Hepatocyte (in vitro differentiated cells): ENCODE data around the gene AVEN. TPM values are rescaled to one million over a fixed set of nuclear protein-coding genes. Genes with fewer than 3 reads are reported as not detected.

Experiments used
- DNase-seq: peaks from one replicate; pipeline ENCODE4 v3.0.0-alpha.2; 2016; ENCODE audit warnings: low spot score
- H2AFZ ChIP-seq: fragments of 200-600 bp; sonication (generic); 2 replicates; pipeline ENCODE4 v1.6.0; 2016; ENCODE audit warnings: antibody characterized with exemption, mild to moderate bottlenecking
- H3K27ac ChIP-seq: fragments of 200-600 bp; sonication (generic); 2 replicates; pipeline ENCODE4 v1.5.1; 2016; ENCODE audit warnings: mild to moderate bottlenecking
- H3K27me3 ChIP-seq: fragments of 200-600 bp; sonication (generic); 2 replicates; pipeline ENCODE4 v1.6.1; 2016
- H3K36me3 ChIP-seq: fragments of 200-600 bp; sonication (generic); replicated peaks from 2 replicates; pipeline ENCODE4 v1.5.1; 2016; ENCODE audit warnings: low read depth; ENCODE audit not compliant: insufficient read depth
- H3K4me1 ChIP-seq: fragments of 200-600 bp; sonication (generic); 2 replicates; pipeline ENCODE4 v1.5.1; 2016; ENCODE audit warnings: mild to moderate bottlenecking, moderate library complexity; ENCODE audit not compliant: insufficient read depth
- H3K4me2 ChIP-seq: fragments of 200-600 bp; sonication (generic); 2 replicates; pipeline ENCODE4 v1.6.0; 2016
- H3K4me3 ChIP-seq: fragments of 200-600 bp; sonication (generic); 2 replicates; pipeline ENCODE4 v1.5.1; 2016; ENCODE audit warnings: mild to moderate bottlenecking
- H3K79me2 ChIP-seq: fragments of 200-600 bp; sonication (generic); 2 replicates; pipeline ENCODE4 v1.6.0; 2017; ENCODE audit warnings: mild to moderate bottlenecking
- H3K9me2 ChIP-seq: fragments of 200-600 bp; sonication (generic); replicated peaks from 2 replicates; pipeline ENCODE4 v1.6.0; 2017; ENCODE audit warnings: mild to moderate bottlenecking; ENCODE audit not compliant: insufficient read depth
- H3K9me3 ChIP-seq: fragments of 200-600 bp; sonication (generic); 2 replicates; pipeline ENCODE4 v1.5.1; 2016; ENCODE audit warnings: low read depth, mild to moderate bottlenecking
- H4K20me1 ChIP-seq: fragments of 200-600 bp; sonication (generic); 2 replicates; pipeline ENCODE4 v1.6.0; 2016; ENCODE audit warnings: mild to moderate bottlenecking; ENCODE audit not compliant: insufficient read depth, poor library complexity, severe bottlenecking
- EZH2 ChIP-seq: fragments of 200-600 bp; sonication (generic); IDR thresholded peaks from 2 replicates; pipeline ENCODE4 v1.6.1; 2016; ENCODE audit warnings: antibody characterized with exemption, mild to moderate bottlenecking, borderline replicate concordance
- EZH2phosphoT487 ChIP-seq: fragments of 200-600 bp; sonication (generic); IDR thresholded peaks from one replicate; pipeline ENCODE4 v1.6.1; 2018; ENCODE audit warnings: antibody characterized with exemption, mild to moderate bottlenecking, low read depth, moderate library complexity; ENCODE audit not compliant: unreplicated experiment, severe bottlenecking
- WGBS: methylation state at CpG from one replicate; pipeline ENCODE4 v1.1.6; 2016; ENCODE audit warnings: low lambda C conversion rate; ENCODE audit errors: missing lambda C conversion rate; 5-methylcytosine and 5-hydroxymethylcytosine counted together
- polyA plus RNA-seq: library from polyadenylated mRNA; unstranded; fragments of >200 nt; fragmentation: Nextera tagmentation; extraction: Ambion mirVana; gene quantifications from 2 replicates; pipeline ENCODE4 v1.2.1, GENCODE V29; 2016
- total RNA-seq: library from RNA; depleted of rRNA; stranded (reverse); fragments of >200 nt; gene quantifications from 2 replicates; pipeline ENCODE4 v1.2.3, GENCODE V29; 2014
- TF ChIP-seq, protein P1 (sequence below): fragments of 200-600 bp; sonication (generic); IDR thresholded peaks from 2 replicates; pipeline ENCODE4 v1.5.1; 2016; ENCODE audit warnings: antibody characterized with exemption, mild to moderate bottlenecking; ENCODE audit not compliant: poor library complexity

The AVEN gene
- total and polyA plus RNA-seq, 2 experiments from 2014 or later: 14.8 to 16.4 TPM

DNA sequence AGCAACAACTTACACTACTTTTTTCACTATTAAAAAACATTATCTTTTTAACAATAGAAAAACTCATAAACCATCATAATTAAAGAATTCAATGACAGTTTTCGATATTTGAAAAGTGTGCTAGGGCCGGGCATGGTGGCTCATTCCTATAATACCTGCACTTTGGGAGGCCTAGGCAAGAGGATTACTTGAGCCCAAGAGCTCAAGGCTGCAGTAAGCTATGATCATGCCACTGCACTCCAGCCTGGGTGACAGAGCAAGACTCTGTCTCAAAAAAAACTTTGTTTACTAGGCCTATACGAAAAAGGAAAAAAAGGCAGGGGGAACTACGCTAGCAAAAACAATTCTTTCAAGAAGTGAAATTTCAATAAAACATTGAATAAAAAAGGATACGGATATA, 28.1 kb downstream of the AVEN start:
- Histone ChIP-seq H3K36me3 (no peaks in the 10 kb centered on the region), H3K27me3 (no peaks in the 10 kb centered on the region), H3K27ac (no peak overlapping the region), H3K9me2 (no peaks in the 10 kb centered on the region), H3K79me2 (no peaks in the 10 kb centered on the region), H3K4me2 (no peak overlapping the region), H4K20me1 (no peaks in the 10 kb centered on the region), H3K9me3 (no peaks in the 10 kb centered on the region), H3K4me1 (no peaks in the 10 kb centered on the region), H3K4me3 (no peak overlapping the region), H2AFZ (no peak overlapping the region)
- WGBS: 95% methylated on average over 5 of the region's 5 CpGs
- DNase-seq: no peak
- TF ChIP-seq EZH2 (no peak), EZH2phosphoT487 (no peak)
- TF ChIP-seq, protein P1, sequence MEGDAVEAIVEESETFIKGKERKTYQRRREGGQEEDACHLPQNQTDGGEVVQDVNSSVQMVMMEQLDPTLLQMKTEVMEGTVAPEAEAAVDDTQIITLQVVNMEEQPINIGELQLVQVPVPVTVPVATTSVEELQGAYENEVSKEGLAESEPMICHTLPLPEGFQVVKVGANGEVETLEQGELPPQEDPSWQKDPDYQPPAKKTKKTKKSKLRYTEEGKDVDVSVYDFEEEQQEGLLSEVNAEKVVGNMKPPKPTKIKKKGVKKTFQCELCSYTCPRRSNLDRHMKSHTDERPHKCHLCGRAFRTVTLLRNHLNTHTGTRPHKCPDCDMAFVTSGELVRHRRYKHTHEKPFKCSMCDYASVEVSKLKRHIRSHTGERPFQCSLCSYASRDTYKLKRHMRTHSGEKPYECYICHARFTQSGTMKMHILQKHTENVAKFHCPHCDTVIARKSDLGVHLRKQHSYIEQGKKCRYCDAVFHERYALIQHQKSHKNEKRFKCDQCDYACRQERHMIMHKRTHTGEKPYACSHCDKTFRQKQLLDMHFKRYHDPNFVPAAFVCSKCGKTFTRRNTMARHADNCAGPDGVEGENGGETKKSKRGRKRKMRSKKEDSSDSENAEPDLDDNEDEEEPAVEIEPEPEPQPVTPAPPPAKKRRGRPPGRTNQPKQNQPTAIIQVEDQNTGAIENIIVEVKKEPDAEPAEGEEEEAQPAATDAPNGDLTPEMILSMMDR: no peak

DNA sequence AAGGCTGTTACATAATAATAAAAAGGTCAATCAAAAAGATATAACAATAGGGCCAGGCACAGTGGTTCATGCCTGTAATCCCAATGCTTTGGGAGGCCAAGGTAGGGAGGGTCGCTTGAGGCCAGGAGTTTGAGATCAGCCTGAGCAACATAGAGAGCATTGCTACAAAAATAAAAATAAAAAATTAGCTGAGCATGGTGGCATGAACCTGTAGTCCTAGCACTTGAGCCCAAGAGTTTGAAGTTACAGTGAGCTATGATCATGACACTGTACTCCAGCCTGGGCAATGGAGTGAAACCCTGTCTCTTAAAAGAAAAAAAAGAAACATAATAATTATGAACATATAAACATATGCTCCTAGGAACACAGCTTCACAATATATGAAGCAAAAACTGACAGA, 29.3 kb downstream of the AVEN start:
- Histone ChIP-seq H3K9me2 (no peaks in the 10 kb centered on the region), H3K27ac (no peak overlapping the region), H3K4me2 (no peak overlapping the region), H3K4me1 (no peaks in the 10 kb centered on the region), H2AFZ (no peak overlapping the region), H3K36me3 (no peaks in the 10 kb centered on the region), H3K79me2 (no peaks in the 10 kb centered on the region), H3K4me3 (no peak overlapping the region), H4K20me1 (no peaks in the 10 kb centered on the region), H3K27me3 (no peaks in the 10 kb centered on the region), H3K9me3 (no peaks in the 10 kb centered on the region)
- DNase-seq: no peak
- TF ChIP-seq EZH2phosphoT487 (no peak), EZH2 (no peak)
- TF ChIP-seq, protein P1: no peak
- WGBS: 100% methylated on average over 1 of the region's 1 CpG

DNA sequence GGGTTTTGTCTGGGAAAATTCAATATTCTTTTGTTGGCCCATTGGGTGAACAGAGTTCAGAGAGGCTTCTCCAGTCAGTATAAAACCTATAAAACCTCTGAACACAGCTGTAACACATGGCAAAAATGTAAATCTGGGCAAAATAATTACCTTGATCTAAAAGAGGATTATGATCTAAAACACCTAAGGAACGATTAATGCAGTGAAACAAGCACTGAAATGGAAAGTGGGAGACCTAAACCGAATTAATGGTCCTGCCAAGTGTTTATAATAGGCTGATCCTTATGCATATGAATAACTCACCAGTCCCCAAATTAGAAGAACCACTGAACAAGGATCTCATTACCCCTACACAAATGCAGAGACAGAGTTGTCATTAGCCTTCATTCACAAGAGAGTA, 32.6 kb downstream of the AVEN start:
- H3K27me3 ChIP-seq: no peaks in the 10 kb centered on the region
- H3K9me3 ChIP-seq: no peaks in the 10 kb centered on the region
- 96% methylated on average over 2 of the region's 2 CpGs for WGBS

More for the DNA sequence above, 32.6 kb downstream of the AVEN start:
- H3K79me2 ChIP-seq: no peaks in the 10 kb centered on the region
- H4K20me1 ChIP-seq: no peaks in the 10 kb centered on the region
- H2AFZ ChIP-seq: no peak overlapping the region
- H3K9me2 ChIP-seq: no peaks in the 10 kb centered on the region
- no peaks in the 10 kb centered on the region for H3K36me3 ChIP-seq
- TF ChIP-seq, protein P1: no peak
- TF ChIP-seq EZH2 (no peak), EZH2phosphoT487 (no peak)
- no peaks in the 10 kb centered on the region for H3K4me1 ChIP-seq
- H3K4me2 ChIP-seq: no peak overlapping the region
- H3K27ac ChIP-seq: no peak overlapping the region
- no peak overlapping the region for H3K4me3 ChIP-seq
- DNase-seq: no peak
